Measurements from ENCODE around the gene WWOX.

The WWOX gene

GRCh38 chr16:78955206-78955605, 855.8 kb downstream of the WWOX start:
- no peak for DNase-seq (ENCODE audit: low spot score)

DNA sequence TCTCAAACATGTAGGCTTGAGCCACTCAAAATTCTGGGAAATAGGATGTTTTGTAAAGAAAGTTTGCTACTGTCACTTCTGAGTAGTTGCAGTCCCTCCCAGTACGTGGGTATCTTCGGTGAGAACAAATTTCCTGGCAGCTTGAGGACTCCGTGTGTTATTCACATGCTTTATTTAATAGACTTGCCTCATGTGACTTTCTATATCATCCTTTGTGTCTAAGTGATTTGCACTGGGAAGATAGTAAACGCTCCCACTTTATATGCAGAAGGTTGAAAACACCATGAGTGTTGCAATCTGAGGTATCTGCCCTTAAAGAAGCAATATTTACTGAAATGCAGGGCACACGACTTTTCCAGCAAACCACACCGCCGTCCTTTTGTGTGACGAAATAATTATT, 857.4 kb downstream of the WWOX start:
- no peak for DNase-seq (ENCODE audit: low spot score)

- DNase-seq (ENCODE audit: low spot score), result no peak
Measured at GRCh38 chr16:78957317-78958100, 858.1 kb downstream of the WWOX start.

DNA sequence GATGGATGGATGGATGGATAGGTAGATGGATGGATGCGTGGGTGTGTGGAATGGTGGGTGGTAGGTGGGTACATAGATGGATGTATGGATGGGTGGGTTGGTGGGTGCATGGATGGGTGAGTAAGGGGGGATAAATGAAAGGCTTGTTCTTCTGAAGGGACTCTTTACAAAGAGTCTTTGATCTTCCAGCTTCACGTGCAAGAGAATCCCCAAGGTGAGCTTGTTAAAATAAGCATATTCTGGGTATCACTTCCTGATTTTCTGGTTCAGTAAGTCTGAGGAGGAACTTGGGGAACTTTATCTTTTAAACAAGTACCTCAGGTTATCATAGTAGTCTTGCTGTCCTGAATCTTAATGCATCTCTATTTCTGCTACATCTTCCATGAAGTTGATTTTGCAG, 862.0 kb downstream of the WWOX start:
- no peak for DNase-seq (ENCODE audit: low spot score)

- DNase-seq (ENCODE audit: low spot score), result no peak
Measured at GRCh38 chr16:78962457-78962929, 863.0 kb downstream of the WWOX start.

DNA sequence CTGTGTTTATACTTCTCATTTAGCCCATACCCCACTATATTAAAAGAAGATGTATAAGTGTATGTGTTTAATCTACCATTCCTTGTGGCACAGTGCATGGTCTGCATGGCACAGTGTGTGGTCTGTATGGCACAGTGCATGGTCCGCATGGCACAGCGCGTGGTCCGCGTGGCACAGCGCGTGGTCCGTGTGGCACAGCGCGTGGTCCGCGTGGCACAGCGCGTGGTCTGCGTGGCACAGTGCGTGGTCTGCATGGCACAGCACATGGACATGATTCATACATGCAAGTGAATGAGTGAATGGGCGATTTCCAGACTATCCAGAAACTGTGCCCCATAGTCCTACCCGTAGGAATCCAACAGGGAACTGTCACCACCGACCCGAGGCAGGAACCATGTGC, 868.5 kb downstream of the WWOX start:
- no peak for DNase-seq (ENCODE audit: low spot score)

DNA sequence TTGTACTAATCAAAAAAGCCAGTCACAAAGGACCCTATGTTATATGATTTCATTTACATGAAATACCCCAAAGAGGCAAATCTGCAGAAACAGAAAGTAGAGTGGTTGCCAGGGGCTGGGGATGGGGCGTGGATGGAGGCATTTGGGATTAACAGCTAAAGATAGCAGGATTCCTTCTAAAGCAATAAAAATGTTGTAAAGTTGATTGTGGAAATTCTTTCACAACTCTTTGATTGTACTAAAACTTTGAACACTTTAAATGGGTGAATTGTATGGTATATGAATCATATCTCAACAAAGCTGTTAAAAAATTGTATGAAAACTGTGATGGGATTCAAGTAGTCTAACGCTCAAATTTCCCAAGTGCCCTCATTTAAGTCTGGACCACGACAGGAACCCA, 870.3 kb downstream of the WWOX start:
- no peak for DNase-seq (ENCODE audit: low spot score)

DNA sequence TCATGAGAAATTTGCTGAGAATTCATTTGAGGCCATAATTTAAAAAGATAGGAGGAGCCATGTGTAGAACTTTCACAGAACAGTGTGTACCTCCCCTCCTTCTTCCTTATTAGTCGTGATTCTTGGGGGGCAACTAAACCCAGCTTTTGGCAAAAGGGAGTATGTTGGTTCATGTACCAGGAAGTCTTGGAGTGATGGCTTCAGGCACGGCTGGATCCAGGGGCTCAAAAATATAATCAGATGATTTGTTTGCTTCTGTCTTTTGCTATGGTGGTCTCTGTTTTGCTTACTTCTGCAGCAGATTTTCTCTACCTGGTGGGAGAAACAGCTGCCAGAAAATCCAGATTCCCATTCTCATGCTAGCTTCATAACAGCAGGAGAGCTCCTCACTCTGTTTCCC, 871.2 kb downstream of the WWOX start:
- no peak for DNase-seq (ENCODE audit: low spot score)

- DNase-seq (ENCODE audit: low spot score), result no peak
Measured at GRCh38 chr16:78972006-78972405, 872.6 kb downstream of the WWOX start.

DNA sequence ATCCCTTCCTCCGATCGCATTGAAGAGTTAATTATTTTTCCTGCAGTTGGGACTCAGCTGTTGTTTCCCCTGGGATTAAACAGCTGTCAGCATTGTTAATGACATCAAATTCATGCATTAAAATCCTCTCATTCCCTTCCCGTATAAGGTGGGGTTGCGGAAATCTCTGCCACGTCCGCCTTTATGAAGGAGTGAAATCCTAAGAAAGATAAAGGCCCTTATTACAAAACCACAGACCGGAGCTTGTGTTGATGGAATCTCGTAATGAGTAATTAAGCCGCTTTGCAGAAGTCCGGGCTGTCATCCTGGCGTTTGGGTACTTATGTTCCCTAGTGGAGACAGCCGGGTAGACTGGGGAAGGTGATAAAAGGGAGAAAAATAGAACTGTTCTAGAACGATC, 873.5 kb downstream of the WWOX start:
- DNase-seq (ENCODE audit: low spot score), result no peak

DNA sequence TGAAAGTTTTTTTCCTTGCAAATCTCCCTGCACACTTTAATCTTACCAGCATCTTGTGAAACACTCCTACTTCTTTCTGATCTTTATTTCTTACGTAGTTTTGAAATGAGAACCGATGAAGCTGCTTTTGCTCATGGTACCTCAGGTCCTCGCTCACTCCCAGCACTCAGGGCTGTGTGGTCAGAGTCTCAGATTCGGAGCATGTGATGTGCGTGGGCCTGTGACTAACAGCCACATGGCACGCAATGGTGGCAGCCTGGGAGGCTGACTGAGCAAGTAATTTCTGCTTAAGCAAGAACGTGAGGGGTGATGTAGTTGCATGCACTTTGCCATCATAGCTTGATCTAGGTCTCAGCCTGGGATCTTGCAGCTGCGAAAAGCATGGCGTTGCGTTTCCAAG, 876.8 kb downstream of the WWOX start:
- no peak for DNase-seq (ENCODE audit: low spot score)

GRCh38 chr16:78980825-78981224, 881.4 kb downstream of the WWOX start:
- DNase-seq (ENCODE audit: low spot score), result no peak

- no peak for DNase-seq (ENCODE audit: low spot score)
Measured at GRCh38 chr16:78982096-78982744, 882.8 kb downstream of the WWOX start.

- DNase-seq (ENCODE audit: low spot score), result no peak
Measured at GRCh38 chr16:78984324-78984723, 884.9 kb downstream of the WWOX start.

GRCh38 chr16:78984887-78985464, 885.5 kb downstream of the WWOX start:
- DNase-seq (ENCODE audit: low spot score), result peak; percentile 22

GRCh38 chr16:78985716-78986605, 886.5 kb downstream of the WWOX start:
- DNase-seq (ENCODE audit: low spot score), result peak; percentile 26

DNA sequence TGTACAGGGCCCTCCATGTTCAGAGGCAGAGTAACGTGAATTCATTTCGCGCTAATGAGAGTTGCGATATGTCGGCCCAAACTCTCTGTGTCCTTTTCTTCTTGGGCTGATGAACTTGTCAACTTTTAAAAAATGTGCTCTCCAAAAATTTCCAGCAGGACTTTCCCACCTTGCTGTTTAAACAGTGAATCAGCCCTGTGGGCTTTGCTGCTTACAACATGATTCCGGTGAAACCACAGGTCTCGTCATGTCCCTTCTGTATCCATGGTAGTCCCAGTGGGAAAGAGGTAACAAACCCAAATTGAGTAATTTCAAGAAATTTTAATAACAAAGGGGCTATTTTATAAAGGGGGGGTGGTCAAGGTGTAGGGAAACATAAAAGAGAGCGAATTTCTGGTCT, 888.2 kb downstream of the WWOX start:
- no peak for DNase-seq (ENCODE audit: low spot score)

GRCh38 chr16:78988361-78988969, 889.0 kb downstream of the WWOX start:
- DNase-seq (ENCODE audit: low spot score), result peak; percentile 14

- DNase-seq (ENCODE audit: low spot score), result no peak
Measured at GRCh38 chr16:78990309-78990701, 890.9 kb downstream of the WWOX start.

DNA sequence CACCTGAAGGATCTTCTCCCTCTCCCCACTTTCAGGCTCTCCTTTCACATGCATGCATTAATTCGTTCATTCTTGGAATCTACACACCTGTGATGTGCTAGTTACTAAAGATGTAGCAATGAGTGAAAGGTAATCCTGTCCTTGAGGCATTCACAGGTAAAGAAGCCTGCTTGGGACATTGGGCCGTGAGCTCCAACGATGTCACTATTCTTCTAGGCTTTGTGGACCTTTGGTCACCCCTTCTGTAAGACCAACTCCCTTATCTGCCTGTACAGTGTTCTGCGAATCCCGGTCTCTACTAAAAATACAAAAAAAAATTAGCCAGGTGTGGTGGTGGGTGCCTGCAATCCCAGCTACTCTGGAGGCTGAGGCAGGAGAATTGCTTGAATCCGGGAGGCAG, 892.5 kb downstream of the WWOX start:
- DNase-seq (ENCODE audit: low spot score), result no peak

DNA sequence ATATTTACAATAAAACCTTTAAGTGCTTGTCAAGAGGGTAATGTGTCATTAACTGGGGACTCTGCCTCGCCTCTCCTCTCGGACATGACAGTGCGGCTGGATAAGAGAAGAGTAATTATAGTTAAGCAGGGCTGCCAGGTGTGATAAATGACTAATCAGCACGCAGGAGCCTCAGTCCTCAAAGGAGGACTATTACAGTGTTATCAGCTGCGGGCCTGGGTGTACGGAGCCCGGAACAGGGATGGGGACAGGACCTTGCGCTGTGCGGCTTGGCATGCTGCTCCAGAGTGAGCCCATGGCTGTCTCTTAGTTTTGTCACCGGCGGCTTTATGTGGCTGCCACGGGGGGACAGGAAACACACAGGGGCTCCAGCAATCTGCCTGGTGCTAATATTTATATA, 893.9 kb downstream of the WWOX start:
- DNase-seq (ENCODE audit: low spot score), result no peak

All from kidney capillary endothelial cell (primary cell).